ENCODE measurements around the gene ASB1. TPM values are rescaled to one million over a fixed set of nuclear protein-coding genes. Genes with fewer than 3 reads are reported as not detected.
A peak's percentile ranks its signal among the peaks of the same experiment; 100 is the strongest.

The ASB1 gene
- total RNA-seq, 2 experiments from 2014 or later, result 29.9 to 33.7 TPM

GRCh38 chr2:238488347-238488826 is 61.7 kb downstream of the ASB1 start:
- H3K27me3 Mint-ChIP-seq (ENCODE audit: low read depth), result no peaks in the 10 kb centered on the region
- H3K9me3 Mint-ChIP-seq, result no peaks in the 10 kb centered on the region
- peaks cover 4% of the 10 kb centered on the region for H3K4me1 Mint-ChIP-seq (ENCODE audit: low read depth)
- H3K4me3 Mint-ChIP-seq, result no peak overlapping the region
- intact Hi-C loops (cut with micrococcal nuclease), result no loop called here
- CTCF ChIA-PET, result no interaction called here
- no peak overlapping the region for H3K27ac Mint-ChIP-seq
- H3K36me3 Mint-ChIP-seq (ENCODE audit: low read depth), result no peaks in the 10 kb centered on the region
- no peak for DNase-seq

DNA sequence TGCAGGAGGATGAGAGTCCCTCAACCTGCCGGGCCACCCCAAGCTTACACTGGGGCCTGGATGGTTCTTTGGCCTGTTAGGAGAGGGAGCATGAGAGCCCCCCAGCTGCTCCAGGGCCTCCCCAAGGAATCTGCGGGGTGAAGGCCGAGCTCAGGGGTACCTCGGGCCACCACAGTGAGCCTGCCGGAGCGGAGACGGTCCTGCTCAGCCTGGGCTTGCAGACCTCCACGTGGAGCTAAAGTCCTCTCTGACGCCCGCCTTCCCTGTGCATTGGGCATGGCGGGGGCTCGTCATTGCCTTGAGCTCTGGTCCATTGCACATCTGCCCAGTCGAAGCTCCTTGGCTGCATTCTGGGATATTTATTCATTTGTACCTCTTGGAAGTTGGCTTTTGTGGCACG is 62.7 kb downstream of the ASB1 start:
- Mint-ChIP-seq H3K9me3 (no peaks in the 10 kb centered on the region), H3K4me3 (no peak overlapping the region), H3K27ac (no peak overlapping the region), H3K36me3 (ENCODE audit: low read depth) (no peaks in the 10 kb centered on the region), H3K4me1 (ENCODE audit: low read depth) (peaks cover 15% of the 10 kb centered on the region), H3K27me3 (ENCODE audit: low read depth) (no peaks in the 10 kb centered on the region)
- no peak for DNase-seq
- intact Hi-C loops (cut with micrococcal nuclease), result no loop called here
- CTCF ChIA-PET, result no interaction called here

GRCh38 chr2:238489896-238490295 is 63.2 kb downstream of the ASB1 start:
- CTCF ChIA-PET, result no interaction called here
- intact Hi-C loops (cut with micrococcal nuclease), result no loop called here
- Mint-ChIP-seq H3K27me3 (ENCODE audit: low read depth) (no peaks in the 10 kb centered on the region), H3K27ac (no peak overlapping the region), H3K36me3 (ENCODE audit: low read depth) (no peaks in the 10 kb centered on the region), H3K4me3 (no peak overlapping the region), H3K4me1 (ENCODE audit: low read depth) (peaks cover 19% of the 10 kb centered on the region), H3K9me3 (no peaks in the 10 kb centered on the region)
- DNase-seq, result no peak

- Mint-ChIP-seq H3K36me3 (ENCODE audit: low read depth) (no peaks in the 10 kb centered on the region), H3K9me3 (no peaks in the 10 kb centered on the region), H3K27ac (no peak overlapping the region), H3K27me3 (ENCODE audit: low read depth) (no peaks in the 10 kb centered on the region), H3K4me1 (ENCODE audit: low read depth) (peaks cover 22% of the 10 kb centered on the region), H3K4me3 (no peak overlapping the region)
- CTCF ChIA-PET, result no interaction called here
- no peak for DNase-seq
- intact Hi-C loops (cut with micrococcal nuclease), result no loop called here
Measured at GRCh38 chr2:238492840-238493239, 66.1 kb downstream of the ASB1 start.

DNA sequence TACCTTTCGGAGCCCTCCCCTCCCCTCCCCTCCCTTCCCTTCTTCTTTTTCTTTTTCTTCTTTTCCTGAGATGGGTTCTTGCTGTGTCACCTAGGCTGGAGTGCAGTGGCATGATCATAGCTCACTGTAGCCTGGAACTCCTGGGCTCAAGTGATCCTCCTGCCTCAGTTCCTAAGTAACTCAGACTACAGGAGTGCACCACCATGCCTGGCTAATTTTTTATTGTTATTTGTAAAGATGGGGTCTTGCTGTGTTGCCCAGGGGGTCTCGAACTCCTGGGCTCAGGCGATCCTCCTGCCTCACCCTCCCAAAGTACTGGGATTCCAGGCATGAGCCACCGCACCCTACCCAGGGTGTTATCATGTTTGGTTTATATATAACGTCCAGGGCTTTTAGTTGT is 66.7 kb downstream of the ASB1 start:
- no peak overlapping the region for H3K27ac Mint-ChIP-seq
- H3K36me3 Mint-ChIP-seq (ENCODE audit: low read depth), result no peaks in the 10 kb centered on the region
- CTCF ChIA-PET, result interaction anchor here (0.8 kb wide), 1 partner anchor 123 kb away, joined by 6 read pairs; no protein-coding TSS in a partner anchor
- H3K9me3 Mint-ChIP-seq, result no peaks in the 10 kb centered on the region
- H3K4me1 Mint-ChIP-seq (ENCODE audit: low read depth), result peaks cover 22% of the 10 kb centered on the region
- no peak for DNase-seq
- no peak overlapping the region for H3K4me3 Mint-ChIP-seq
- intact Hi-C loops (cut with micrococcal nuclease), result no loop called here
- no peaks in the 10 kb centered on the region for H3K27me3 Mint-ChIP-seq (ENCODE audit: low read depth)

- Mint-ChIP-seq H3K27ac (peak overlapping the region; percentile 69), H3K4me3 (no peak overlapping the region), H3K27me3 (ENCODE audit: low read depth) (no peaks in the 10 kb centered on the region), H3K4me1 (ENCODE audit: low read depth) (peaks cover 22% of the 10 kb centered on the region), H3K9me3 (no peaks in the 10 kb centered on the region), H3K36me3 (ENCODE audit: low read depth) (no peaks in the 10 kb centered on the region)
- DNase-seq, result peak; percentile 72
- intact Hi-C loops (cut with micrococcal nuclease), result no loop called here
- CTCF ChIA-PET, result interaction anchor here (0.6 to 0.8 kb wide), 2 partner anchors 123 to 150 kb away, joined by 3 to 6 read pairs; no protein-coding TSS in a partner anchor
Measured at GRCh38 chr2:238493880-238494572, 67.3 kb downstream of the ASB1 start.

GRCh38 chr2:238494573-238494961 is 67.8 kb downstream of the ASB1 start:
- no peaks in the 10 kb centered on the region for H3K9me3 Mint-ChIP-seq
- intact Hi-C loops (cut with micrococcal nuclease), result no loop called here
- H3K27ac Mint-ChIP-seq, result peak overlapping the region; percentile 69
- peak overlapping the region; percentile 36 for H3K4me3 Mint-ChIP-seq
- CTCF ChIA-PET, result no interaction called here
- peaks cover 22% of the 10 kb centered on the region for H3K4me1 Mint-ChIP-seq (ENCODE audit: low read depth)
- no peak for DNase-seq
- no peaks in the 10 kb centered on the region for H3K27me3 Mint-ChIP-seq (ENCODE audit: low read depth)
- no peaks in the 10 kb centered on the region for H3K36me3 Mint-ChIP-seq (ENCODE audit: low read depth)

- Mint-ChIP-seq H3K36me3 (ENCODE audit: low read depth) (no peaks in the 10 kb centered on the region), H3K4me3 (no peak overlapping the region), H3K4me1 (ENCODE audit: low read depth) (peaks cover 22% of the 10 kb centered on the region), H3K9me3 (no peaks in the 10 kb centered on the region), H3K27ac (no peak overlapping the region), H3K27me3 (ENCODE audit: low read depth) (no peaks in the 10 kb centered on the region)
- DNase-seq, result no peak
- intact Hi-C loops (cut with micrococcal nuclease), result no loop called here
- CTCF ChIA-PET, result interaction anchor here (0.7 kb wide), 1 partner anchor 305 kb away, joined by 3 read pairs; no protein-coding TSS in a partner anchor
Measured at GRCh38 chr2:238495422-238495821, 68.7 kb downstream of the ASB1 start.

- no peak overlapping the region for H3K4me3 Mint-ChIP-seq
- CTCF ChIA-PET, result no interaction called here
- DNase-seq, result no peak
- H3K27me3 Mint-ChIP-seq (ENCODE audit: low read depth), result no peaks in the 10 kb centered on the region
- intact Hi-C loops (cut with micrococcal nuclease), result no loop called here
- peaks cover 22% of the 10 kb centered on the region for H3K4me1 Mint-ChIP-seq (ENCODE audit: low read depth)
- no peaks in the 10 kb centered on the region for H3K36me3 Mint-ChIP-seq (ENCODE audit: low read depth)
- H3K9me3 Mint-ChIP-seq, result no peaks in the 10 kb centered on the region
- H3K27ac Mint-ChIP-seq, result no peak overlapping the region
Measured at GRCh38 chr2:238496756-238497609, 70.3 kb downstream of the ASB1 start.

GRCh38 chr2:238497610-238498005 is 70.9 kb downstream of the ASB1 start:
- CTCF ChIA-PET, result no interaction called here
- no peaks in the 10 kb centered on the region for H3K9me3 Mint-ChIP-seq
- intact Hi-C loops (cut with micrococcal nuclease), result no loop called here
- DNase-seq, result no peak
- H3K36me3 Mint-ChIP-seq (ENCODE audit: low read depth), result no peaks in the 10 kb centered on the region
- no peak overlapping the region for H3K27ac Mint-ChIP-seq
- no peaks in the 10 kb centered on the region for H3K27me3 Mint-ChIP-seq (ENCODE audit: low read depth)
- H3K4me3 Mint-ChIP-seq, result no peak overlapping the region
- peaks cover 22% of the 10 kb centered on the region for H3K4me1 Mint-ChIP-seq (ENCODE audit: low read depth)

DNA sequence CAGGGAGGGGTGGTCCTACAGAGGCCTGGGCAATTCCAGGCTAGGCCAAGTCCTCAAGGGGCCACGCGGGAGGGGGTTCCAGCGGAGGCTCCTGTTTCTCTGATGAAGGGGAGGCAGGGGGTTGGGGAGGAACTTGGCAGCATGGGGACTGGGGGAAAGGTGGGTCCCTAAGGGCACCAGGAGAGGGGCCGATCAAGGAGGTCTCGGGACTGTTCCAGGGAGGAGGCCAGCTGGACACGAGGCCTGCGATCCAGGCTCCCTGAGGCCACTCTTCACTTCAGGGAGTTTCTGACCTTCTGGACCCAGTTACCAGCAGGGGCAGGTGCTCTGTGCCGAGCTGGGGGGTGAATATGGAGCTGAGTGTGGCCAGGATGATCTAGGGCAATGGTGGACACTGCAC is 71.5 kb downstream of the ASB1 start:
- no peak overlapping the region for H3K27ac Mint-ChIP-seq

DNA sequence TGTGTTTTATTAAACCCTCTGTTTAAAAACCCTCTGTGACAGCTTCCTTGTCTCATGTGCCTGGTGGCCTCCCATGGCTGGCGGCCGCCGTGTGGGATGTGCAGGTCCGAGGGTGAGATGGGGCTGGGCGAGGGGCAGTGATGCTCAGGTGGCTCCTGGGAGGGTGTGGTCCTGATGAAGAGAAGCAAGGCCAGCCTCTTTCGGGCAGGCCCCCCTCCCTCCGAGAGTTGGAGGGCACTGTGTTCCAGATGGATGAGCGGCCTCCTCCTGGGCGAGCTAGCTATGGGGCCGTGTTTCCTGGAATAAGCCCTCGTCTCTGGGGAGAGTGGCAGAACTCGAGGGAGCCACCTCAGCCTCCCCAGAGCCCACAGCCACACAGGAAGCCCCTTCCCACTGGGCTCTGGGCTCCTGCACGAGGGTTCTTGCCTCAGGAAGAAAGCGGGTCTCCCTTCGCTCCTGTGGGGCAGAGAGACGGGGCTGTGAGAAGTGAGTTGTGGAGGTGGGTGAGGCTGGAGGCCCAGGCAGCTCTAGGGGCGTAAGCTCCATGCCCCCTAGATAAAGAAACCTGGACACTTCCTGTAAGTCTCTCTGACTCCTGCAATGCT is 72.1 kb downstream of the ASB1 start:
- Mint-ChIP-seq H3K4me3 (no peak overlapping the region), H3K36me3 (ENCODE audit: low read depth) (no peaks in the 10 kb centered on the region), H3K27ac (no peak overlapping the region), H3K4me1 (ENCODE audit: low read depth) (peaks cover 14% of the 10 kb centered on the region), H3K9me3 (no peaks in the 10 kb centered on the region), H3K27me3 (ENCODE audit: low read depth) (no peaks in the 10 kb centered on the region)
- DNase-seq, result no peak
- CTCF ChIA-PET, result interaction anchor here (1.0 kb wide), 1 partner anchor 15 kb away, joined by 4 read pairs; no protein-coding TSS in a partner anchor
- intact Hi-C loops (cut with micrococcal nuclease), result no loop called here

More for the DNA sequence above, 71.5 kb downstream of the ASB1 start:
- Mint-ChIP-seq H3K4me3 (no peak overlapping the region), H3K36me3 (ENCODE audit: low read depth) (no peaks in the 10 kb centered on the region), H3K9me3 (no peaks in the 10 kb centered on the region), H3K4me1 (ENCODE audit: low read depth) (peaks cover 20% of the 10 kb centered on the region), H3K27me3 (ENCODE audit: low read depth) (no peaks in the 10 kb centered on the region)
- no peak for DNase-seq
- intact Hi-C loops (cut with micrococcal nuclease), result no loop called here
- CTCF ChIA-PET, result no interaction called here
